Testis (tissue), 2 donors: Measurements from ENCODE around the gene SIX3.

ENCODE experiments used
- POLR2A ChIP-seq: fragments of 450-650 bp; IDR thresholded peaks from one replicate; pipeline ENCODE4 v1.6.1; 2017; ENCODE audit warnings: antibody characterized with exemption, mild to moderate bottlenecking, moderate library complexity
- TF ChIP-seq, protein P1 (sequence below), 3 experiments: fragments of 450-650 bp in 2 of 3; fragments of 200-600 bp in 1 of 3; sonication (generic) in 1 of 3; IDR thresholded peaks; one replicate each; pipeline ENCODE4 v1.5.1; 2016 to 2019; ENCODE audit warnings: antibody characterized with exemption in 3 of 3, mild to moderate bottlenecking in 2 of 3, moderate library complexity in 1 of 3

DNA sequence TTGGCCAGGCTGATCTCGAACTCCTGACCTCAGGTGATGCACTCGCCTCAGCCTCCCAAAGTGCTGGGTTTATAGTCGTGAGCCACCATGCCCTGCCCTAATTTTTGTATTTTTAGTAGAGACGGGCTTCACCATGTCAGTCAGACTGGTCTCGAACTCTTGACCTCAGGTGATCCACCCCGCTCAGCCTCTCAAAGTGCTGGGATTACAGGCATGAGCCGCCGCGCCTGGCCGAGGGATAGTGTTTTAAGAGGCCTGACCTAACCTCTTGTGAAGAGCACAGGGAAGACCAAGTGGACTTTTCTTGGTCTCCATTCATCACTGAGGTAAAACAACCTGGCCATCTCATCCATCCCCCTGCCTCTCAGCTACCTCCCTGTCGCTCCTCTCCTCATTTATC lies 38.1 kb downstream of the SIX3 start:
- TF ChIP-seq, protein P1, sequence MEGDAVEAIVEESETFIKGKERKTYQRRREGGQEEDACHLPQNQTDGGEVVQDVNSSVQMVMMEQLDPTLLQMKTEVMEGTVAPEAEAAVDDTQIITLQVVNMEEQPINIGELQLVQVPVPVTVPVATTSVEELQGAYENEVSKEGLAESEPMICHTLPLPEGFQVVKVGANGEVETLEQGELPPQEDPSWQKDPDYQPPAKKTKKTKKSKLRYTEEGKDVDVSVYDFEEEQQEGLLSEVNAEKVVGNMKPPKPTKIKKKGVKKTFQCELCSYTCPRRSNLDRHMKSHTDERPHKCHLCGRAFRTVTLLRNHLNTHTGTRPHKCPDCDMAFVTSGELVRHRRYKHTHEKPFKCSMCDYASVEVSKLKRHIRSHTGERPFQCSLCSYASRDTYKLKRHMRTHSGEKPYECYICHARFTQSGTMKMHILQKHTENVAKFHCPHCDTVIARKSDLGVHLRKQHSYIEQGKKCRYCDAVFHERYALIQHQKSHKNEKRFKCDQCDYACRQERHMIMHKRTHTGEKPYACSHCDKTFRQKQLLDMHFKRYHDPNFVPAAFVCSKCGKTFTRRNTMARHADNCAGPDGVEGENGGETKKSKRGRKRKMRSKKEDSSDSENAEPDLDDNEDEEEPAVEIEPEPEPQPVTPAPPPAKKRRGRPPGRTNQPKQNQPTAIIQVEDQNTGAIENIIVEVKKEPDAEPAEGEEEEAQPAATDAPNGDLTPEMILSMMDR (IDR thresholded peaks at IDR 0.05): no peak
- no peak for TF ChIP-seq POLR2A
